ENCODE results near the gene MAZ. TPM values are rescaled to one million over a fixed set of nuclear protein-coding genes. Genes with fewer than 3 reads are reported as not detected.

The MAZ gene
- total and polyA plus RNA-seq, 2 of the 8 experiments (the other 6 are each of a cell fraction or from before 2014, with no cell fraction given), result 219 to 380 TPM

DNA sequence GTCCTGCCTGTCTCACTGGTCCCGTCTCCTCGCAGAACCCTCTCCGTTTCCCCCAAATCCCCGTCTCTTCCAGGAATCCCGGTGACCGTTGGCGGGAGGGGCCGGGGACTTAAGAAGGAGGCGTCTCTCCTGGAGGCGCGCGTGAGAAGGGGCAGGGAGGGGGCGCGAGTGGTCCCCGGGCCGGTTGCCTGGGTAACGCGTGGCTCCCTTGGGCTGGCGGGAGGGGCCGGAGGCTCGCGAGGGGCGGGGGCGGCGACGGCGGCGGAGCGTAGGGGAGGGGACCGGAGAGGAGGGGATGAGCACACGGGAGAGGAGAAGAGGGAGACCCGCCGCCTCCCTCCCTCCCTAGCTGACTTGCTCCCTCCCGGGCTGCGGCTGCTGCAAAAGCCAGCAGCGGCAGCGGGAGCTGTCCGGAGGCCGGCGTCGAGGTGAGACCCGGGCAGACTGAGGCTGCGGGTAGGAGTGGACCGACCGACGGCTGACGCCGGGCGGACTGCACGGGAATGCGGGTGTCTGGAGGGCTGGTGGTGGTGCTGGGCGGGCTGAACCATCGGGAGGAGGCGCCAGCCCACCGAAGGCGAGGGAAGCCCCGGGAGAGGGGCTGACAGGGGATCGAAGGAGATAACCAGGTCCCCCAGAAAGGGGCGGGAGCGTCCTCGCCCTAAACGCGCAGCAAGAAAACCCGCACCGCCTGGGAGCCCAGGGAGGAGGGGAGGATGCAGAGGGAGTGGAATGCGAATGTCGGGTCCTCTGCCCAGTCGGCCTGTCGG, 5.8 kb downstream of the MAZ start, which contains the start of gene PRRT2 (continued):
- no peak for TF ChIP-seq ZNF274 (IDR thresholded peaks at IDR 0.05; ENCODE audit: borderline replicate concordance, extremely low read depth, low read length)
- no peak for TF ChIP-seq KDM1A (IDR thresholded peaks at IDR 0.05; ENCODE audit: borderline replicate concordance, low read length)
- no peak for TF ChIP-seq TCF12 (IDR thresholded peaks at IDR 0.05; ENCODE audit: low read depth, low read length)
- peak; percentile 88 for TF ChIP-seq SAP30 (IDR thresholded peaks at IDR 0.05; ENCODE audit: insufficient read depth, insufficient replicate concordance, low read length)
- 0 out of 4 replicates have a peak, but pooled peaks of 1 of the 2 experiments have one; percentile 19 for TF ChIP-seq HDAC2 (IDR thresholded peaks at IDR 0.05; ENCODE audit: borderline replicate concordance in 1 of 2, low read depth in 2 of 2, low read length in 2 of 2)
- no peak for TF ChIP-seq KDM5A (IDR thresholded peaks at IDR 0.05; ENCODE audit: low read length)
- TF ChIP-seq TAF1 (IDR thresholded peaks at IDR 0.05; ENCODE audit: low read depth, low read length), result no peak
- no peak for TF ChIP-seq BCL11A (IDR thresholded peaks at IDR 0.05; ENCODE audit: low read depth in 2 of 2, low read length in 2 of 2)

Measured in H1 (cell line).